OCI-LY7 (cell line): ENCODE data around the gene GLE1. TPM values are rescaled to one million over a fixed set of nuclear protein-coding genes. Genes with fewer than 3 reads are reported as not detected.

Experiments
- Bru-seq: library from RNA; stranded (reverse); fragments of 400-500 nt; gene quantifications from one replicate; lab custom pipeline; 2021; lab: Mats Ljungman, UMichigan
- BruChase-seq, 2 experiments: library from RNA; stranded (reverse); fragments of 400-500 nt; gene quantifications; one replicate each; lab custom pipeline; 2021; lab: Mats Ljungman, UMichigan
- BruUV-seq: library from RNA; stranded (reverse); fragments of 400-500 nt; replicated peaks from 2 replicates; lab custom pipeline; 2021; lab: Mats Ljungman, UMichigan
- CTCF ChIA-PET: fragments of 300-600 bp; sonication (Branson Sonifier 250); formaldehyde crosslinking; loops from one replicate; lab custom pipeline; 2022; ENCODE audit warnings: antibody characterized with exemption; ENCODE audit not compliant: unreplicated experiment; lab: Charles Lee
- POLR2A ChIA-PET: fragments of 300-600 bp; sonication (Branson Sonifier 250); formaldehyde crosslinking; loops from one replicate; lab custom pipeline; 2022; ENCODE audit warnings: antibody characterized with exemption; lab: Charles Lee
- DNase-seq: peaks from one replicate; pipeline ENCODE4 v3.0.0-alpha.2; 2015; ENCODE audit warnings: low spot score
- H2AFZ ChIP-seq: fragments of 200-600 bp; sonication (generic), shearing (Covaris generic); 2 replicates; pipeline ENCODE4 v1.6.1; 2014; ENCODE audit warnings: mild to moderate bottlenecking, antibody characterized with exemption, low read length, moderate library complexity
- H3K27ac ChIP-seq: fragments of 200-600 bp; sonication (generic); 2 replicates; pipeline ENCODE4 v1.5.1; 2014; ENCODE audit warnings: mixed run types, low read depth, mild to moderate bottlenecking, moderate library complexity, low read length, inconsistent platforms; ENCODE audit not compliant: poor library complexity, severe bottlenecking
- H3K36me3 ChIP-seq: fragments of 200-600 bp; sonication (generic); 2 replicates; pipeline ENCODE4 v1.6.1; 2014; ENCODE audit warnings: mild to moderate bottlenecking, antibody characterized with exemption, low read length, moderate library complexity, mixed read lengths; ENCODE audit not compliant: insufficient read depth
- H3K4me1 ChIP-seq: fragments of 200-600 bp; sonication (generic); 2 replicates; pipeline ENCODE4 v1.5.1; 2014; ENCODE audit warnings: mild to moderate bottlenecking, low read length; ENCODE audit not compliant: insufficient read depth, poor library complexity, severe bottlenecking
- H3K4me2 ChIP-seq: fragments of 200-600 bp; sonication (generic); 2 replicates; pipeline ENCODE4 v1.6.1; 2014; ENCODE audit warnings: mild to moderate bottlenecking, low read length
- H3K4me3 ChIP-seq: fragments of 200-600 bp; sonication (generic); 2 replicates; pipeline ENCODE4 v1.5.1; 2014; ENCODE audit warnings: mild to moderate bottlenecking, low read depth, low read length; ENCODE audit not compliant: poor library complexity, severe bottlenecking
- H3K79me2 ChIP-seq: fragments of 200-600 bp; sonication (generic); 2 replicates; pipeline ENCODE4 v1.6.1; 2016; ENCODE audit warnings: low read depth, mild to moderate bottlenecking, low read length, moderate library complexity, mixed read lengths; ENCODE audit not compliant: insufficient read depth
- H3K9me2 ChIP-seq: fragments of 200-600 bp; sonication (generic); 2 replicates; pipeline ENCODE4 v1.6.1; 2016; ENCODE audit warnings: mild to moderate bottlenecking, low read length, mixed read lengths; ENCODE audit not compliant: insufficient read depth
- H3K9me3 ChIP-seq: fragments of 200-600 bp; sonication (generic); 2 replicates; pipeline ENCODE4 v1.6.1; 2014; ENCODE audit warnings: mild to moderate bottlenecking, mixed run types, low read length, mixed read lengths
- H4K20me1 ChIP-seq: fragments of 200-600 bp; sonication (generic); 2 replicates; pipeline ENCODE4 v1.6.1; 2014; ENCODE audit warnings: mild to moderate bottlenecking, antibody characterized with exemption, low read length, moderate library complexity, mixed read lengths; ENCODE audit not compliant: insufficient read depth
- CTCF ChIP-seq: fragments of 200-600 bp; sonication (generic); conservative IDR thresholded peaks from 2 replicates; pipeline ENCODE4 v1.5.1; 2014; ENCODE audit warnings: mild to moderate bottlenecking, antibody characterized with exemption, low read length, moderate library complexity, mixed read lengths
- EZH2phosphoT487 ChIP-seq: fragments of 200-600 bp; sonication (generic); IDR thresholded peaks from 2 replicates; pipeline ENCODE4 v1.6.1; 2018; ENCODE audit warnings: low read depth, borderline replicate concordance, mild to moderate bottlenecking, mixed run types, antibody characterized with exemption, low read length, moderate library complexity, mixed read lengths
- intact Hi-C: fragments of 100-400 bp; cut with micrococcal nuclease; formaldehyde crosslinking; loops from one replicate; pipeline ENCODE4 v1.10.0; 2022; ENCODE audit not compliant: unreplicated experiment
- long read RNA-seq: library from polyadenylated mRNA; stranded (forward); transcript quantifications from one replicate; pipeline ENCODE4 v2.0.0, GENCODE V29; 2022
- total RNA-seq, 2 experiments: library from RNA; depleted of rRNA in 1 of 2; stranded (reverse); fragments of >200 nt in 1 of 2; shearing (Covaris generic) in 1 of 2; gene quantifications; 2 replicates each; pipeline ENCODE4 v1.2.3, GENCODE V29; 2014 to 2022

The GLE1 gene
- 30.8 and 34.8 TPM in 2 replicates for total RNA-seq (2014; rRNA removed; shearing (Covaris generic))
- total RNA-seq (2022) = 43.4 and 45.2 TPM in 2 replicates
- Bru-seq, nascent RNA = percentile 62 among the genes with signal in this experiment
- BruChase-seq, experiment 1, labeled RNA remaining after a 6-hour chase = percentile 70 among the genes with signal in this experiment
- BruChase-seq, experiment 2, labeled RNA remaining after a 2-hour chase = percentile 69 among the genes with signal in this experiment
- long read RNA-seq, transcript GLE1-201 (16 exons, 3,321 nt) = major isoform, 106 of 155 reads
- long read RNA-seq, partial matches to known transcripts = 11 of 155 reads
- long read RNA-seq, other reads (novel, unspliced or antisense) = 37 of 155 reads

GRCh38 chr9:128504485-128505413 lies at the start of gene GLE1:
TSS of gene GLE1 (plus strand) at chr9:128504719. CDS start at chr9:128504806, 87 bp downstream.
- peak within 1 kb of the TSS; percentile 45; the same call in 1 of the 2 replicates for H2AFZ ChIP-seq
- peak within 1 kb of the TSS; percentile 82 for H3K4me3 ChIP-seq
- peaks cover 13% of the 10 kb centered on the region for H3K4me1 ChIP-seq
- H3K9me3 ChIP-seq = no peaks in the 10 kb centered on the region
- BruUV-seq = no TSS peak
- intact Hi-C loops = loop anchor here (1.0 to 2.0 kb wide), 2 partner anchors 48 kb away; partner anchors contain the start of genes ODF2 and SPTAN1
- ChIA-PET CTCF (no interaction called here), POLR2A (interaction anchor here (0.6 to 1.2 kb wide), 6 partner anchors 13 to 378 kb away, joined by 3 to 6 read pairs (median 4); partner anchors contain the start of gene SPTAN1)
- DNase-seq = peak; percentile 95
- H3K4me2 ChIP-seq = peak within 1 kb of the TSS; percentile 85
- H4K20me1 ChIP-seq = no peaks in the 10 kb centered on the region
- peak within 1 kb of the TSS; percentile 38 for H3K27ac ChIP-seq
- TF ChIP-seq EZH2phosphoT487 (no peak), CTCF (0 out of 2 replicates have a peak, but pooled peaks have one; percentile 26)
- H3K9me2 ChIP-seq = no peaks in the 10 kb centered on the region
- peaks cover 20% of the 10 kb centered on the region for H3K79me2 ChIP-seq
- H3K36me3 ChIP-seq = peaks cover 48% of the 10 kb centered on the region

GRCh38 chr9:128454991-128455390 lies 49.5 kb upstream of the GLE1 start:
- no peak overlapping the region for H3K4me2 ChIP-seq
- BruUV-seq = TSS peak; percentile 66
- H3K79me2 ChIP-seq = peaks cover 12% of the 10 kb centered on the region
- peaks cover 10% of the 10 kb centered on the region for H3K36me3 ChIP-seq
- H3K9me2 ChIP-seq = no peaks in the 10 kb centered on the region
- TF ChIP-seq EZH2phosphoT487 (no peak), CTCF (no peak)
- intact Hi-C loops = loop anchor here (5.0 kb wide), 1 partner anchor 267 kb away; the partner anchor contains the start of gene ZDHHC12
- H3K4me3 ChIP-seq = no peak overlapping the region
- no peaks in the 10 kb centered on the region for H3K9me3 ChIP-seq
- ChIA-PET POLR2A (interaction anchor here (0.6 kb wide), 1 partner anchor 12 kb away, joined by 3 read pairs; no protein-coding TSS in a partner anchor), CTCF (no interaction called here)
- no peak overlapping the region for H3K27ac ChIP-seq
- no peak for DNase-seq
- H3K4me1 ChIP-seq = peaks cover 10% of the 10 kb centered on the region
- no peak overlapping the region for H2AFZ ChIP-seq
- H4K20me1 ChIP-seq = 0 out of 2 replicates have a peak, but pooled peaks cover 4% of the 10 kb centered on the region
